GM12878 (cell line): ENCODE data around the gene MDH1. TPM values are rescaled to one million over a fixed set of nuclear protein-coding genes. Genes with fewer than 3 reads are reported as not detected.
A peak's percentile ranks its signal among the peaks of the same experiment; 100 is the strongest.

Experiments
- ATAC-seq: fragments of 200-7000 bp; cut with Tn5 transposase; 3 replicates; pipeline ENCODE4 v1.9.1; 2020; ENCODE audit warnings: mild to moderate bottlenecking, moderate library complexity
- BruUV-seq: library from RNA; stranded (reverse); fragments of 400-500 nt; replicated peaks from 2 replicates; lab custom pipeline; 2021; lab: Mats Ljungman, UMichigan
- CTCF ChIA-PET: fragments of 300-600 bp; sonication (Branson Sonifier 250); formaldehyde crosslinking; extraction: SDS; loops from one replicate; lab custom pipeline; 2021; ENCODE audit warnings: inconsistent platforms; lab: Yijun Ruan, JAX
- POLR2A ChIA-PET: fragments of 350-600 bp; formaldehyde crosslinking; extraction: SDS; loops from one replicate; lab custom pipeline; 2021; ENCODE audit warnings: inconsistent platforms; lab: Charles Lee
- RAD21 ChIA-PET: fragments of 300-600 bp; sonication (Branson Sonifier 250); formaldehyde crosslinking; loops from one replicate; lab custom pipeline; 2023; ENCODE audit warnings: antibody characterized with exemption; ENCODE audit not compliant: unreplicated experiment; lab: Charles Lee
- SMC1A ChIA-PET: fragments of 300-600 bp; sonication (Branson Sonifier 250); formaldehyde crosslinking; loops from one replicate; lab custom pipeline; 2023; ENCODE audit not compliant: unreplicated experiment, uncharacterized antibody; lab: Charles Lee
- DNase-seq: peaks from one replicate; pipeline ENCODE4 v3.0.0-alpha.2; 2011; ENCODE audit warnings: low read depth, low spot score
- FAIRE-seq: peaks from 3 replicates; lab custom pipeline; 2011; peaks lifted over from hg19 to GRCh38; lab: Jason Lieb, UNC
- H2AFZ ChIP-seq: 2 replicates; pipeline ENCODE4 v1.6.0; 2011; ENCODE audit warnings: low read depth, low read length, control low read depth; ENCODE audit not compliant: control insufficient read depth
- H3K27ac ChIP-seq: 2 replicates; pipeline ENCODE4 v1.5.1; 2011; ENCODE audit warnings: control low read depth; ENCODE audit not compliant: control insufficient read depth, insufficient read depth
- H3K27me3 ChIP-seq, 2 experiments: replicated peaks in 1 of 2; 2 replicates each; pipeline versions ENCODE4 v1.6.0 to v1.6.1; 2011; ENCODE audit warnings: low read length in 1 of 2; ENCODE audit not compliant: control insufficient read depth in 2 of 2, insufficient read depth in 2 of 2
- H3K36me3 ChIP-seq, 2 experiments: 2 replicates each; pipeline ENCODE4 v1.5.1; 2011; ENCODE audit warnings: low read length in 1 of 2; ENCODE audit not compliant: control insufficient read depth in 2 of 2, insufficient read depth in 2 of 2
- H3K4me1 ChIP-seq: 2 replicates; pipeline ENCODE4 v1.6.1; 2011; ENCODE audit warnings: mild to moderate bottlenecking, low read length, moderate library complexity, mixed read lengths; ENCODE audit not compliant: control insufficient read depth, insufficient read depth
- H3K4me2 ChIP-seq: 2 replicates; pipeline ENCODE4 v1.6.0; 2011; ENCODE audit warnings: control low read depth; ENCODE audit not compliant: control insufficient read depth, insufficient read depth
- H3K4me3 ChIP-seq: fragments of 200-600 bp; sonication (generic); 2 replicates; pipeline ENCODE4 v1.5.1; 2016
- H3K79me2 ChIP-seq: 2 replicates; pipeline ENCODE4 v1.6.0; 2011; ENCODE audit warnings: low read length; ENCODE audit not compliant: control insufficient read depth, insufficient read depth
- H3K9ac ChIP-seq: 2 replicates; pipeline ENCODE4 v1.8.0; 2011; ENCODE audit warnings: low read length, control low read depth, mixed read lengths; ENCODE audit not compliant: control insufficient read depth, insufficient read depth
- H3K9me3 ChIP-seq: replicated peaks from 3 replicates; pipeline ENCODE4 v1.5.1; 2011; ENCODE audit warnings: mild to moderate bottlenecking, low read length; ENCODE audit not compliant: control insufficient read depth, insufficient read depth
- H4K20me1 ChIP-seq: 2 replicates; pipeline ENCODE4 v1.6.0; 2011; ENCODE audit not compliant: control insufficient read depth, insufficient read depth
- ATF7 ChIP-seq: fragments of 450-650 bp; IDR thresholded peaks from 2 replicates; pipeline ENCODE4 v1.6.1; 2016; ENCODE audit warnings: low read depth, mild to moderate bottlenecking
- CHD1 ChIP-seq: IDR thresholded peaks from 2 replicates; pipeline ENCODE4 v1.6.1; 2012; ENCODE audit warnings: low read depth, low read length, improper control_type of control experiment
- EP300 ChIP-seq, 2 experiments: fragments of 150-350 bp in 1 of 2; IDR thresholded peaks; 2 replicates each; pipeline ENCODE4 v1.6.1; 2011 to 2012; ENCODE audit warnings: low read depth in 2 of 2, low read length in 2 of 2, borderline replicate concordance in 1 of 2, improper control_type of control experiment in 1 of 2, inconsistent platforms in 1 of 2; ENCODE audit not compliant: control insufficient read depth in 1 of 2
- HDGF ChIP-seq: fragments of 450-650 bp; IDR thresholded peaks from 2 replicates; pipeline ENCODE4 v1.6.1; 2016; ENCODE audit warnings: antibody characterized with exemption
- MEF2A ChIP-seq: IDR thresholded peaks from 2 replicates; pipeline ENCODE4 v1.6.1; 2011; ENCODE audit warnings: low read depth, mild to moderate bottlenecking, low read length, moderate library complexity; ENCODE audit not compliant: insufficient read depth
- MEF2B ChIP-seq: fragments of 450-650 bp; IDR thresholded peaks from 2 replicates; pipeline ENCODE4 v1.6.1; 2018; ENCODE audit warnings: mild to moderate bottlenecking, moderate library complexity; ENCODE audit not compliant: partially characterized antibody, poor library complexity, severe bottlenecking
- NFIC ChIP-seq: IDR thresholded peaks from 2 replicates; pipeline ENCODE4 v1.6.1; 2012; ENCODE audit warnings: low read depth, mild to moderate bottlenecking, inconsistent platforms, low read length, moderate library complexity
- YBX1 ChIP-seq: fragments of 450-650 bp; IDR thresholded peaks from 2 replicates; pipeline ENCODE4 v1.6.1; 2016; ENCODE audit warnings: antibody characterized with exemption
- in situ Hi-C: fragments of 300-500 bp; cut with MboI; formaldehyde crosslinking; loops from 9 replicates; pipeline ENCODE4 v1.14.3; 2018; ENCODE audit warnings: mixed read lengths
- intact Hi-C: fragments of 100-400 bp; cut with micrococcal nuclease; formaldehyde crosslinking; loops from one replicate; pipeline ENCODE4 v1.14.2; 2022; ENCODE audit not compliant: unreplicated experiment
- polyA plus RNA-seq, 11 experiments: library from polyadenylated mRNA; depleted of rRNA in 4 of 11; unstranded in 6 of 11; stranded (reverse) in 5 of 11; fragments of >200 nt; fragmentation: Nextera tagmentation in 4 of 11; fragmentation: Illumina TruSeq in 1 of 11; extraction: Ambion mirVana in 4 of 11; extraction: Trizol in 1 of 11; gene quantifications; 1 replicate in 1 of 11; 2 replicates in 10 of 11; pipeline versions ENCODE4 v1.2.1 to v1.2.3, GENCODE V29; 2011 to 2016; ENCODE audit warnings: inconsistent platforms in 2 of 11, missing spikeins in 2 of 11, low read depth in 1 of 11
- total RNA-seq, 4 experiments: library from RNA; depleted of rRNA in 3 of 4; stranded (reverse); fragments of >200 nt in 3 of 4; fragmentation: Illumina TruSeq in 1 of 4; extraction: Trizol in 1 of 4; gene quantifications; 2 replicates each; pipeline versions ENCODE4 v1.2.1 to v1.2.3, GENCODE V29; 2013 to 2021
- TF ChIP-seq, protein P1 (sequence below): fragments of 450-650 bp; formaldehyde crosslinking; IDR thresholded peaks from 2 replicates; pipeline ENCODE4 v1.5.0; 2022; ENCODE audit warnings: mild to moderate bottlenecking, missing genetic modification characterization
- TF ChIP-seq, protein P2 (sequence below), 3 experiments: IDR thresholded peaks in 2 of 3; conservative IDR thresholded peaks in 1 of 3; 2 replicates each; pipeline ENCODE4 v1.5.1; 2011; ENCODE audit warnings: low read depth in 3 of 3, low read length in 3 of 3, mild to moderate bottlenecking in 3 of 3, control low read depth in 2 of 3, moderate library complexity in 2 of 3, inconsistent platforms in 1 of 3, mixed read lengths in 1 of 3; ENCODE audit not compliant: control insufficient read depth in 2 of 3, insufficient read depth in 1 of 3; ENCODE audit errors: extremely low read depth in 1 of 3
- TF ChIP-seq, protein P3 (sequence below): fragments of 150-350 bp; IDR thresholded peaks from 2 replicates; pipeline ENCODE4 v1.6.1; 2014; ENCODE audit warnings: mild to moderate bottlenecking, low read depth, low read length
- TF ChIP-seq, protein P4 (sequence below): fragments of 450-650 bp; IDR thresholded peaks from 2 replicates; pipeline ENCODE4 v1.6.1; 2017; ENCODE audit warnings: mild to moderate bottlenecking, low read depth, inconsistent platforms; ENCODE audit not compliant: poor library complexity, severe bottlenecking

MDH1 gene
- total and polyA plus RNA-seq, 10 of the 15 experiments (the other 5 are each of a cell fraction or from before 2014, with no cell fraction given), result 254 to 1,581 (median 440) TPM

DNA sequence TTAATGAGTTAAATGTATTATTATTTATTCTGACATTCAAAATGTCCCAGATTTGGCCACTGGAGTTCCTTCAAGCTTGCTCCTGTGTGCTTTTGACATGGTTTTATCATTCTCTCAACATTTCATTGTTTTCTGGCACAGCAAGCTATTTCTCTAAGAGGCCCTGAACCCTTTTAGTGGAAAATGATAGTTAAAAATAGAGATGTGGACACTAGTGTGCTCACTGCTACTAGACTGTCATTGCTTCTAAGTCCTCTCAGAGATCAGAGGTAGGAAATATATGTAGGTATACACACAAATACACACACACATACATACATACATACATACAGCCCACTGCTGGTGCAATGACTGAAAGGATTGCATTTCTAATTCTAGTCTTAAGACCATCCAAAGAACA, 26.0 kb upstream of the MDH1 start (continued):
- TF ChIP-seq, protein P1, sequence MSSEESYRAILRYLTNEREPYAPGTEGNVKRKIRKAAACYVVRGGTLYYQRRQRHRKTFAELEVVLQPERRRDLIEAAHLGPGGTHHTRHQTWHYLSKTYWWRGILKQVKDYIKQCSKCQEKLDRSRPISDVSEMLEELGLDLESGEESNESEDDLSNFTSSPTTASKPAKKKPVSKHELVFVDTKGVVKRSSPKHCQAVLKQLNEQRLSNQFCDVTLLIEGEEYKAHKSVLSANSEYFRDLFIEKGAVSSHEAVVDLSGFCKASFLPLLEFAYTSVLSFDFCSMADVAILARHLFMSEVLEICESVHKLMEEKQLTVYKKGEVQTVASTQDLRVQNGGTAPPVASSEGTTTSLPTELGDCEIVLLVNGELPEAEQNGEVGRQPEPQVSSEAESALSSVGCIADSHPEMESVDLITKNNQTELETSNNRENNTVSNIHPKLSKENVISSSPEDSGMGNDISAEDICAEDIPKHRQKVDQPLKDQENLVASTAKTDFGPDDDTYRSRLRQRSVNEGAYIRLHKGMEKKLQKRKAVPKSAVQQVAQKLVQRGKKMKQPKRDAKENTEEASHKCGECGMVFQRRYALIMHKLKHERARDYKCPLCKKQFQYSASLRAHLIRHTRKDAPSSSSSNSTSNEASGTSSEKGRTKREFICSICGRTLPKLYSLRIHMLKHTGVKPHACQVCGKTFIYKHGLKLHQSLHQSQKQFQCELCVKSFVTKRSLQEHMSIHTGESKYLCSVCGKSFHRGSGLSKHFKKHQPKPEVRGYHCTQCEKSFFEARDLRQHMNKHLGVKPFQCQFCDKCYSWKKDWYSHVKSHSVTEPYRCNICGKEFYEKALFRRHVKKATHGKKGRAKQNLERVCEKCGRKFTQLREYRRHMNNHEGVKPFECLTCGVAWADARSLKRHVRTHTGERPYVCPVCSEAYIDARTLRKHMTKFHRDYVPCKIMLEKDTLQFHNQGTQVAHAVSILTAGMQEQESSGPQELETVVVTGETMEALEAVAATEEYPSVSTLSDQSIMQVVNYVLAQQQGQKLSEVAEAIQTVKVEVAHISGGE, result no peak

DNA sequence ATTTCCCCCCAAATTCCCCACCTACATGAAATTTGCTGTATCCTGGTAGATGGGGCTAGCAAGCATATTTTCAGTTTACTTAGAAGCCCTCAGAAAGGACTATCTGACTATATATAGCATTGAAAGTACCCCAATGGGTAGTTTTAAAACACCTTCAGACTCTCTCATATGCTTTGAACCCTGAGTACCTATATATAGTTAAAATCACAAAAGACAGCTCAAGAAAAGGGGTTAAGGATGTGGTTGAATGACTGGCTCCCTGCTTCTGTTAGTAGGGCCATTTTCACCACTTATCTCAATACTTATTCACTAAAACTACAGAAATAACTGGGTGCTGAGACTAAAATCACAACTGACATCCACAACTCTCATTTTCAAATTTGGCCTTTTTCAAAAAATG, 19.0 kb upstream of the MDH1 start:
- H3K27ac ChIP-seq, result no peak overlapping the region
- no peak overlapping the region for H3K9ac ChIP-seq
- FAIRE-seq, result no peak
- ChIA-PET SMC1A (no interaction called here), POLR2A (interaction anchor here (1.2 kb wide), 1 partner anchor 9 kb away, joined by 4 read pairs; no protein-coding TSS in a partner anchor), RAD21 (interaction anchor here (0.6 kb wide), 1 partner anchor 292 kb away, joined by 3 read pairs; no protein-coding TSS in a partner anchor), CTCF (interaction anchor here (1.0 kb wide), 1 partner anchor 19 kb away, joined by 3 read pairs; the partner anchor contains the start of genes MDH1 and WDPCP)
- peaks cover 13% of the 10 kb centered on the region for H3K9me3 ChIP-seq
- no peaks in the 10 kb centered on the region; the same call in 1 of the 2 replicates for H3K4me1 ChIP-seq
- H3K4me2 ChIP-seq, result no peak overlapping the region
- BruUV-seq, result no TSS peak
- no peaks in the 10 kb centered on the region for H3K79me2 ChIP-seq
- in situ Hi-C loops, result no loop called here
- no peak overlapping the region for H2AFZ ChIP-seq
- no peaks in the 10 kb centered on the region for H3K27me3 ChIP-seq
- intact Hi-C loops, result no loop called here
- DNase-seq, result peak; percentile 16
- no peak overlapping the region for H3K4me3 ChIP-seq
- H3K36me3 ChIP-seq, result no peaks in the 10 kb centered on the region
- no peaks in the 10 kb centered on the region for H4K20me1 ChIP-seq
- ATAC-seq, result peak; percentile 71
- TF ChIP-seq MEF2A (peak; percentile 85), NFIC (peak; percentile 62), YBX1 (no peak), HDGF (no peak), CHD1 (no peak), ATF7 (no peak), EP300 (IDR thresholded peaks at IDR 0.05; ENCODE audit: borderline replicate concordance in 1 of 2, control insufficient read depth in 1 of 2, low read depth in 2 of 2, low read length in 2 of 2) (no peak), MEF2B (peak; percentile 18)
- TF ChIP-seq, protein P2, sequence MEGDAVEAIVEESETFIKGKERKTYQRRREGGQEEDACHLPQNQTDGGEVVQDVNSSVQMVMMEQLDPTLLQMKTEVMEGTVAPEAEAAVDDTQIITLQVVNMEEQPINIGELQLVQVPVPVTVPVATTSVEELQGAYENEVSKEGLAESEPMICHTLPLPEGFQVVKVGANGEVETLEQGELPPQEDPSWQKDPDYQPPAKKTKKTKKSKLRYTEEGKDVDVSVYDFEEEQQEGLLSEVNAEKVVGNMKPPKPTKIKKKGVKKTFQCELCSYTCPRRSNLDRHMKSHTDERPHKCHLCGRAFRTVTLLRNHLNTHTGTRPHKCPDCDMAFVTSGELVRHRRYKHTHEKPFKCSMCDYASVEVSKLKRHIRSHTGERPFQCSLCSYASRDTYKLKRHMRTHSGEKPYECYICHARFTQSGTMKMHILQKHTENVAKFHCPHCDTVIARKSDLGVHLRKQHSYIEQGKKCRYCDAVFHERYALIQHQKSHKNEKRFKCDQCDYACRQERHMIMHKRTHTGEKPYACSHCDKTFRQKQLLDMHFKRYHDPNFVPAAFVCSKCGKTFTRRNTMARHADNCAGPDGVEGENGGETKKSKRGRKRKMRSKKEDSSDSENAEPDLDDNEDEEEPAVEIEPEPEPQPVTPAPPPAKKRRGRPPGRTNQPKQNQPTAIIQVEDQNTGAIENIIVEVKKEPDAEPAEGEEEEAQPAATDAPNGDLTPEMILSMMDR (IDR thresholded peaks at IDR 0.05 in 2 of 3, conservative IDR thresholded peaks at IDR 0.05 in 1 of 3; ENCODE audit: control insufficient read depth in 2 of 3, extremely low read depth in 1 of 3, insufficient read depth in 1 of 3, low read depth in 3 of 3, low read length in 3 of 3), result no peak
- TF ChIP-seq, protein P3, sequence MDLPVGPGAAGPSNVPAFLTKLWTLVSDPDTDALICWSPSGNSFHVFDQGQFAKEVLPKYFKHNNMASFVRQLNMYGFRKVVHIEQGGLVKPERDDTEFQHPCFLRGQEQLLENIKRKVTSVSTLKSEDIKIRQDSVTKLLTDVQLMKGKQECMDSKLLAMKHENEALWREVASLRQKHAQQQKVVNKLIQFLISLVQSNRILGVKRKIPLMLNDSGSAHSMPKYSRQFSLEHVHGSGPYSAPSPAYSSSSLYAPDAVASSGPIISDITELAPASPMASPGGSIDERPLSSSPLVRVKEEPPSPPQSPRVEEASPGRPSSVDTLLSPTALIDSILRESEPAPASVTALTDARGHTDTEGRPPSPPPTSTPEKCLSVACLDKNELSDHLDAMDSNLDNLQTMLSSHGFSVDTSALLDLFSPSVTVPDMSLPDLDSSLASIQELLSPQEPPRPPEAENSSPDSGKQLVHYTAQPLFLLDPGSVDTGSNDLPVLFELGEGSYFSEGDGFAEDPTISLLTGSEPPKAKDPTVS, result no peak
- TF ChIP-seq, protein P4, sequence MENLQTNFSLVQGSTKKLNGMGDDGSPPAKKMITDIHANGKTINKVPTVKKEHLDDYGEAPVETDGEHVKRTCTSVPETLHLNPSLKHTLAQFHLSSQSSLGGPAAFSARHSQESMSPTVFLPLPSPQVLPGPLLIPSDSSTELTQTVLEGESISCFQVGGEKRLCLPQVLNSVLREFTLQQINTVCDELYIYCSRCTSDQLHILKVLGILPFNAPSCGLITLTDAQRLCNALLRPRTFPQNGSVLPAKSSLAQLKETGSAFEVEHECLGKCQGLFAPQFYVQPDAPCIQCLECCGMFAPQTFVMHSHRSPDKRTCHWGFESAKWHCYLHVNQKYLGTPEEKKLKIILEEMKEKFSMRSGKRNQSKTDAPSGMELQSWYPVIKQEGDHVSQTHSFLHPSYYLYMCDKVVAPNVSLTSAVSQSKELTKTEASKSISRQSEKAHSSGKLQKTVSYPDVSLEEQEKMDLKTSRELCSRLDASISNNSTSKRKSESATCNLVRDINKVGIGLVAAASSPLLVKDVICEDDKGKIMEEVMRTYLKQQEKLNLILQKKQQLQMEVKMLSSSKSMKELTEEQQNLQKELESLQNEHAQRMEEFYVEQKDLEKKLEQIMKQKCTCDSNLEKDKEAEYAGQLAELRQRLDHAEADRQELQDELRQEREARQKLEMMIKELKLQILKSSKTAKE, result peak; percentile 39
